K562 (cell line): ENCODE results near the gene SHC1. TPM values are rescaled to one million over a fixed set of nuclear protein-coding genes. Genes with fewer than 3 reads are reported as not detected.
A peak's percentile ranks its signal among the peaks of the same experiment; 100 is the strongest.

Source experiments
- CREM ChIP-seq: IDR thresholded peaks from 2 replicates; pipeline ENCODE4 v1.6.1; 2014; ENCODE audit warnings: antibody characterized with exemption, low read depth
- HMG20A ChIP-seq: fragments of 450-650 bp; formaldehyde crosslinking; conservative IDR thresholded peaks from 2 replicates; pipeline ENCODE4 v1.4.0; 2020; ENCODE audit warnings: mild to moderate bottlenecking, mixed read lengths
- JUND ChIP-seq, 2 experiments: IDR thresholded peaks; 2 replicates in 1 of 2; 3 replicates in 1 of 2; pipeline ENCODE4 v1.6.1; 2011; ENCODE audit warnings: borderline replicate concordance in 2 of 2, low read depth in 2 of 2, low read length in 2 of 2, improper control_type of control experiment in 1 of 2, missing biosample characterization in 1 of 2, missing genetic modification characterization in 1 of 2, missing genetic modification reagents in 1 of 2
- KAT7 ChIP-seq: sonication (generic); formaldehyde crosslinking; IDR thresholded peaks from 2 replicates; pipeline ENCODE4 v1.8.0; 2022; ENCODE audit warnings: missing genetic modification reagents, mild to moderate bottlenecking, borderline replicate concordance
- KDM2B ChIP-seq: fragments of 250-450 bp; sonication (Bioruptor Pico); IDR thresholded peaks from 2 replicates; pipeline ENCODE4 v1.8.0; 2021; ENCODE audit warnings: mild to moderate bottlenecking, moderate library complexity
- MEF2D ChIP-seq: conservative IDR thresholded peaks from 2 replicates; pipeline ENCODE4 v1.6.1; 2016; ENCODE audit warnings: low read depth, missing genetic modification characterization, missing compliant biosample characterization
- MTA3 ChIP-seq: fragments of 450-650 bp; formaldehyde crosslinking; IDR thresholded peaks from 2 replicates; pipeline ENCODE4 v1.6.1; 2017; ENCODE audit warnings: mild to moderate bottlenecking, borderline replicate concordance
- NFIC ChIP-seq: fragments of 450-650 bp; IDR thresholded peaks from 2 replicates; pipeline ENCODE4 v1.6.1; 2017; ENCODE audit warnings: mild to moderate bottlenecking, inconsistent platforms
- RHOXF2B ChIP-seq: fragments of 250-450 bp; sonication (Bioruptor Pico); conservative IDR thresholded peaks from 2 replicates; pipeline ENCODE4 v1.5.1; 2021
- TARDBP ChIP-seq: fragments of 450-650 bp; IDR thresholded peaks from 2 replicates; pipeline ENCODE4 v1.6.1; 2016
- TBP ChIP-seq: optimal IDR thresholded peaks from 2 replicates; pipeline ENCODE3; 2011; ENCODE audit warnings: low read depth, low read length, improper control_type of control experiment
- ZFPM2 ChIP-seq: fragments of 250-450 bp; sonication (Bioruptor Pico); IDR thresholded peaks from 2 replicates; pipeline ENCODE4 v1.5.1; 2022; ENCODE audit warnings: mild to moderate bottlenecking
- ZNF212 ChIP-seq: fragments of 450-650 bp; formaldehyde crosslinking; IDR thresholded peaks from 2 replicates; pipeline ENCODE4 v1.4.0; 2020; ENCODE audit warnings: mild to moderate bottlenecking
- ZNF561 ChIP-seq: fragments of 450-650 bp; formaldehyde crosslinking; conservative IDR thresholded peaks from 2 replicates; pipeline ENCODE4 v1.4.0; 2020; ENCODE audit warnings: mild to moderate bottlenecking, moderate library complexity
- polyA plus RNA-seq, 8 experiments: library from polyadenylated mRNA; depleted of rRNA in 4 of 8; stranded (reverse) in 5 of 8; unstranded in 3 of 8; fragments of >200 nt; fragmentation: Nextera tagmentation in 2 of 8; fragmentation: Illumina TruSeq in 1 of 8; extraction: Ambion mirVana in 2 of 8; extraction: Trizol in 1 of 8; gene quantifications; 2 replicates each; pipeline versions ENCODE4 v1.2.1 to v1.2.3, GENCODE V29; 2011 to 2014; ENCODE audit warnings: inconsistent platforms in 1 of 8, missing spikeins in 1 of 8
- total RNA-seq, 7 experiments: library from RNA; depleted of rRNA in 6 of 7; stranded (reverse); fragments of >200 nt in 6 of 7; fragmentation: Illumina TruSeq in 2 of 7; extraction: Trizol in 2 of 7; gene quantifications; 2 replicates each; pipeline versions ENCODE4 v1.2.1 to v1.2.3, GENCODE V29; 2011 to 2021; ENCODE audit warnings: low replicate concordance in 1 of 7
- TF ChIP-seq, protein P1 (sequence below): sonication (generic); formaldehyde crosslinking; IDR thresholded peaks from 2 replicates; pipeline ENCODE4 v1.9.0; 2022; ENCODE audit warnings: mild to moderate bottlenecking, missing genetic modification reagents
- TF ChIP-seq, protein P2 (sequence below): fragments of 250-450 bp; sonication (Bioruptor Pico); IDR thresholded peaks from 2 replicates; pipeline ENCODE4 v1.4.0; 2020; ENCODE audit warnings: mild to moderate bottlenecking, moderate library complexity
- TF ChIP-seq, protein P3 (sequence below): sonication (generic); formaldehyde crosslinking; IDR thresholded peaks from 2 replicates; pipeline ENCODE4 v1.8.0; 2022; ENCODE audit warnings: missing genetic modification reagents, mild to moderate bottlenecking, moderate library complexity, borderline replicate concordance

Gene SHC1
- total and polyA plus RNA-seq, 9 of the 15 experiments (the other 6 are each of a cell fraction or from before 2014, with no cell fraction given), result 4.1 to 113 (median 51.9) TPM

DNA sequence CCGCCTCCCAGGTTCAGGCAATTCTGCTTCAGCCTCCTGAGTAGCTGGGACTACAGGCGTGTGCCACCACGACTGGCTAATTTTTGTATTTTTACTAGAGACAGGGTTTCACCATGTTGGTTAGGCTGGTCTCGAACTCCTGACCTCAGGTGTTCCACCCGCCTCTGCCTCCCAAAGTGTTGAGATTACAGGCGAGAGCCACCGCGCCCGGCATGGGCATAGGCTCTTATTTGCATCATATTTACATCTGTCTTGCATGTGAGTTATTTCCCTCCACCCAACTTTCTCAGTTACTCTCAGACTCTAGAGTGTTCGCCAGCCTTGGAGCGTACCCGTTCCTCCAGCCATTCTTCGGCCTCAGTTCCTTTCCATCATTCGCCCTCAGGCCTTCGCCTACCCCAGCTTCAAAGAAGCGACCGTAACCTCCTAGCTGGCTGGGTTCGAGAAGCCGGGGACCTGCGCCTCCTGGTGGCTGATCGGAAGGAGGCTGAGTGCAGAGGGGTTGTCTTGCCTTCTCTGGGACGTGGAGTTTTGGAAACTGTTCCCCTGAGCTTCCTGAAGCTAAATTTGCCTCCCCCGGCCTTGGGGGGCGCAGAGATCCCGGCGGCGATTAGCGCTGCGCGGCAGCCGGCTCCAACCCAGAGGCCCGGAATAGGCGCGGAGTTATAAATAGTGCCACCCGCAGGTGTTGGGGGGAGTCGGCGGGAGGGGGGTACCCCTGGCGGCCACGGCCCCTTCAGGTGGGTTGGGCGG, 28.4 kb upstream of the SHC1 start (continued):
- TF ChIP-seq, protein P1, sequence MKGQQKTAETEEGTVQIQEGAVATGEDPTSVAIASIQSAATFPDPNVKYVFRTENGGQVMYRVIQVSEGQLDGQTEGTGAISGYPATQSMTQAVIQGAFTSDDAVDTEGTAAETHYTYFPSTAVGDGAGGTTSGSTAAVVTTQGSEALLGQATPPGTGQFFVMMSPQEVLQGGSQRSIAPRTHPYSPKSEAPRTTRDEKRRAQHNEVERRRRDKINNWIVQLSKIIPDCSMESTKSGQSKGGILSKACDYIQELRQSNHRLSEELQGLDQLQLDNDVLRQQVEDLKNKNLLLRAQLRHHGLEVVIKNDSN (CRISPR knock-in tag), result 0 out of 2 replicates have a peak, but pooled peaks have one; percentile 8
- TF ChIP-seq KAT7 (CRISPR knock-in tag) (peak; percentile 74; the same call in 1 of the 2 replicates), ZFPM2 (CRISPR knock-in tag) (no peak), RHOXF2B (CRISPR knock-in tag) (no peak), KDM2B (0 out of 2 replicates have a peak, but pooled peaks have one; percentile 59), ZNF561 (CRISPR knock-in tag) (no peak), CREM (peak; percentile 56; the same call in 1 of the 2 replicates), HMG20A (no peak), ZNF212 (CRISPR knock-in tag) (no peak), MTA3 (peak; percentile 21; the same call in 1 of the 2 replicates), NFIC (peak; percentile 23; the same call in 1 of the 2 replicates), TARDBP (no peak), JUND (IDR thresholded peaks at IDR 0.05; ENCODE audit: borderline replicate concordance, low read depth, low read length) (peak; percentile 53; the same call in 1 of the 2 replicates), JUND (tag; IDR thresholded peaks at IDR 0.05; ENCODE audit: borderline replicate concordance, low read depth, low read length) (peak; percentile 46; the same call in 1 of the 3 replicates), MEF2D (peak; percentile 62; the same call in 1 of the 2 replicates), TBP (peak; percentile 81)
- TF ChIP-seq, protein P2, sequence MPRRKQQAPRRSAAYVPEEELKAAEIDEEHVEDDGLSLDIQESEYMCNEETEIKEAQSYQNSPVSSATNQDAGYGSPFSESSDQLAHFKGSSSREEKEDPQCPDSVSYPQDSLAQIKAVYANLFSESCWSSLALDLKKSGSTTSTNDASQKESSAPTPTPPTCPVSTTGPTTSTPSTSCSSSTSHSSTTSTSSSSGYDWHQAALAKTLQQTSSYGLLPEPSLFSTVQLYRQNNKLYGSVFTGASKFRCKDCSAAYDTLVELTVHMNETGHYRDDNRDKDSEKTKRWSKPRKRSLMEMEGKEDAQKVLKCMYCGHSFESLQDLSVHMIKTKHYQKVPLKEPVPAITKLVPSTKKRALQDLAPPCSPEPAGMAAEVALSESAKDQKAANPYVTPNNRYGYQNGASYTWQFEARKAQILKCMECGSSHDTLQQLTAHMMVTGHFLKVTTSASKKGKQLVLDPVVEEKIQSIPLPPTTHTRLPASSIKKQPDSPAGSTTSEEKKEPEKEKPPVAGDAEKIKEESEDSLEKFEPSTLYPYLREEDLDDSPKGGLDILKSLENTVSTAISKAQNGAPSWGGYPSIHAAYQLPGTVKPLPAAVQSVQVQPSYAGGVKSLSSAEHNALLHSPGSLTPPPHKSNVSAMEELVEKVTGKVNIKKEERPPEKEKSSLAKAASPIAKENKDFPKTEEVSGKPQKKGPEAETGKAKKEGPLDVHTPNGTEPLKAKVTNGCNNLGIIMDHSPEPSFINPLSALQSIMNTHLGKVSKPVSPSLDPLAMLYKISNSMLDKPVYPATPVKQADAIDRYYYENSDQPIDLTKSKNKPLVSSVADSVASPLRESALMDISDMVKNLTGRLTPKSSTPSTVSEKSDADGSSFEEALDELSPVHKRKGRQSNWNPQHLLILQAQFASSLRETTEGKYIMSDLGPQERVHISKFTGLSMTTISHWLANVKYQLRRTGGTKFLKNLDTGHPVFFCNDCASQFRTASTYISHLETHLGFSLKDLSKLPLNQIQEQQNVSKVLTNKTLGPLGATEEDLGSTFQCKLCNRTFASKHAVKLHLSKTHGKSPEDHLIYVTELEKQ (CRISPR knock-in tag), result no peak
- TF ChIP-seq, protein P3, sequence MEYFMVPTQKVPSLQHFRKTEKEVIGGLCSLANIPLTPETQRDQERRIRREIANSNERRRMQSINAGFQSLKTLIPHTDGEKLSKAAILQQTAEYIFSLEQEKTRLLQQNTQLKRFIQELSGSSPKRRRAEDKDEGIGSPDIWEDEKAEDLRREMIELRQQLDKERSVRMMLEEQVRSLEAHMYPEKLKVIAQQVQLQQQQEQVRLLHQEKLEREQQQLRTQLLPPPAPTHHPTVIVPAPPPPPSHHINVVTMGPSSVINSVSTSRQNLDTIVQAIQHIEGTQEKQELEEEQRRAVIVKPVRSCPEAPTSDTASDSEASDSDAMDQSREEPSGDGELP (CRISPR knock-in tag), result peak; percentile 37; the same call in 1 of the 2 replicates
